ENCODE results near the gene UPK1A.
"Not testable (repeated sequence)": the region's sequence is repeated elsewhere in the genome, so short reads cannot be mapped to it uniquely, and the experiment has no call there.

UPK1A gene

DNA sequence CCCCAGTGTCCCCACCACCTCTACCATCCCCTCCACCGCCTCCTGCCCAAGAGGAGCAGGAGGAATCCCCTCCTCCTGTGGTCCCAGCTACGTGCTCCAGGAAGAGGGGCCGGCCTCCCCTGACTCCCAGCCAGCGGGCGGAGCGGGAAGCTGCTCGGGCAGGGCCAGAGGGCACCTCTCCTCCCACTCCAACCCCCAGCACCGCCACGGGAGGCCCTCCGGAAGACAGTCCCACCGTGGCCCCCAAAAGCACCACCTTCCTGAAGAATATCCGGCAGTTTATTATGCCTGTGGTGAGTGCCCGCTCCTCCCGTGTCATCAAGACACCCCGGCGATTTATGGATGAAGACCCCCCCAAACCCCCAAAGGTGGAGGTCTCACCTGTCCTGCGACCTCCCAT is 54.3 kb downstream of the UPK1A start:
- no peak overlapping the region for H3K4me3 Mint-ChIP-seq
- peaks cover 72% of the 10 kb centered on the region for H3K36me3 Mint-ChIP-seq (ENCODE audit: low read depth)
- H3K27me3 Mint-ChIP-seq, result peaks cover 1% of the 10 kb centered on the region
- no peaks in the 10 kb centered on the region for H3K9me3 Mint-ChIP-seq
- peak overlapping the region; percentile 24 for H3K27ac Mint-ChIP-seq
- peaks cover 42% of the 10 kb centered on the region for H3K4me1 Mint-ChIP-seq (ENCODE audit: low read depth)
- intact Hi-C loops (cut with micrococcal nuclease), result no loop called here

DNA sequence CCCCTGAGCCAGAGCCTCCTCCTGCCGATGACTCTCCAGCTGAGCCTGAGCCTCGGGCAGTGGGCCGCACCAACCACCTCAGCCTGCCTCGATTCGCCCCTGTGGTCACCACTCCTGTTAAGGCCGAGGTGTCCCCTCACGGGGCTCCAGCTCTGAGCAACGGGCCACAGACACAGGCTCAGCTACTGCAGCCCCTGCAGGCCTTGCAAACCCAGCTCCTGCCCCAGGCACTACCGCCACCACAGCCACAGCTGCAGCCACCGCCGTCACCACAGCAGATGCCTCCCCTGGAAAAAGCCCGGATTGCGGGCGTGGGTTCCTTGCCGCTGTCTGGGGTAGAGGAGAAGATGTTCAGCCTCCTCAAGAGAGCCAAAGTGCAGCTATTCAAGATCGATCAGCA is 55.1 kb downstream of the UPK1A start:
- H3K4me3 Mint-ChIP-seq, result no peak overlapping the region
- H3K9me3 Mint-ChIP-seq, result no peaks in the 10 kb centered on the region
- H3K36me3 Mint-ChIP-seq (ENCODE audit: low read depth), result peaks cover 77% of the 10 kb centered on the region
- intact Hi-C loops (cut with micrococcal nuclease), result no loop called here
- H3K27ac Mint-ChIP-seq, result peak overlapping the region; percentile 24
- no peaks in the 10 kb centered on the region for H3K27me3 Mint-ChIP-seq
- H3K4me1 Mint-ChIP-seq (ENCODE audit: low read depth), result peaks cover 35% of the 10 kb centered on the region

DNA sequence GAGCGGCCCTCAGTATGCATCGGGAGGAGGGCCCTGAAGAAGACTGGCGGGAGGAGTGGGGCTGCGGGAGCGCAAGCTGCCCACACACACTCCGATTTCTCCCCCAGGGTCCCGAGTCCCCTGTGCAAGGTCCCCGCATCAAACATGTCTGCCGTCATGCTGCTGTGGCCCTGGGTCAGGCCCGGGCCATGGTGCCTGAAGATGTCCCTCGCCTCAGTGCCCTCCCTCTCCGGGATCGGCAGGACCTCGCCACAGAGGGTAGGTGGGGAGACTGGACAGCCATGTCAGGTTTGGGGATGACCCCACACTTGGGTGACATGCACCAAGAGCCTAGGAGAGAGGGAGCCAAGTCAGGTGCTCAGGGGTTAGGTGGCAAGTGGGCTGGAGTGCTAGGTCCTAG is 56.1 kb downstream of the UPK1A start:
- peaks cover 30% of the 10 kb centered on the region for H3K4me1 Mint-ChIP-seq (ENCODE audit: low read depth)
- no peak overlapping the region for H3K4me3 Mint-ChIP-seq
- no peaks in the 10 kb centered on the region for H3K27me3 Mint-ChIP-seq
- intact Hi-C loops (cut with micrococcal nuclease), result no loop called here
- H3K36me3 Mint-ChIP-seq (ENCODE audit: low read depth), result peaks cover 83% of the 10 kb centered on the region
- H3K9me3 Mint-ChIP-seq, result no peaks in the 10 kb centered on the region
- no peak overlapping the region for H3K27ac Mint-ChIP-seq

DNA sequence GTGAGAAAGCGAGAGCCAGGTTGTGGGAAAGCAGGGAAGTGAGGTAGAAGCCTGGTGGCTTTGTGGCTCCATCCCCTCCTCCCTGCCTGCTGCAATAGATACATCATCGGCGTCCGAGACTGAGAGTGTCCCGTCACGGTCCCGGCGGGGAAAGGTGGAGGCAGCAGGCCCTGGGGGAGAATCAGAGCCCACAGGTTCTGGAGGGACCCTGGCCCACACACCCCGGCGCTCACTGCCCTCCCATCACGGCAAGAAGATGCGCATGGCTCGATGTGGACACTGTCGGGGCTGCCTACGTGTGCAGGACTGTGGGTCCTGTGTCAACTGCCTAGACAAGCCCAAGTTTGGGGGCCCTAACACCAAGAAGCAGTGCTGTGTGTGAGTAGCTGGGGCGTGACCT is 56.6 kb downstream of the UPK1A start:
- Mint-ChIP-seq H3K27me3 (no peaks in the 10 kb centered on the region), H3K27ac (no peak overlapping the region), H3K4me3 (no peak overlapping the region), H3K9me3 (no peaks in the 10 kb centered on the region), H3K4me1 (ENCODE audit: low read depth) (peaks cover 30% of the 10 kb centered on the region), H3K36me3 (ENCODE audit: low read depth) (peaks cover 87% of the 10 kb centered on the region)
- intact Hi-C loops (cut with micrococcal nuclease), result no loop called here

DNA sequence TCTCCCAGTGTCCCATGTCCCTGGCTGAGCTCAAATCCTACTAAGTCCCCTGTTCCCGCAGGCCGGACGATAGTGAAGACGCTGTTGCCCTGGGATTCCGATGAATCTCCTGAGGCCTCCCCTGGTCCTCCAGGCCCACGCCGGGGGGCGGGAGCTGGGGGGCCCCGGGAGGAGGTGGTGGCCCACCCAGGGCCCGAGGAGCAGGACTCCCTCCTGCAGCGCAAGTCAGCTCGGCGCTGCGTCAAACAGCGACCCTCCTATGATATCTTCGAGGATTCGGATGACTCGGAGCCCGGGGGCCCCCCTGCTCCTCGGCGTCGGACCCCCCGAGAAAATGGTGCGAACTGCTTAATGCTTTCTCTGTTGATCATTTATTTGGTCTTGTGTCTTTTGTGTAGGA is 57.4 kb downstream of the UPK1A start:
- Mint-ChIP-seq H3K4me1 (ENCODE audit: low read depth) (peaks cover 30% of the 10 kb centered on the region), H3K27ac (no peak overlapping the region), H3K4me3 (no peak overlapping the region), H3K36me3 (ENCODE audit: low read depth) (peaks cover 95% of the 10 kb centered on the region), H3K27me3 (no peaks in the 10 kb centered on the region), H3K9me3 (no peaks in the 10 kb centered on the region)
- intact Hi-C loops (cut with micrococcal nuclease), result no loop called here

DNA sequence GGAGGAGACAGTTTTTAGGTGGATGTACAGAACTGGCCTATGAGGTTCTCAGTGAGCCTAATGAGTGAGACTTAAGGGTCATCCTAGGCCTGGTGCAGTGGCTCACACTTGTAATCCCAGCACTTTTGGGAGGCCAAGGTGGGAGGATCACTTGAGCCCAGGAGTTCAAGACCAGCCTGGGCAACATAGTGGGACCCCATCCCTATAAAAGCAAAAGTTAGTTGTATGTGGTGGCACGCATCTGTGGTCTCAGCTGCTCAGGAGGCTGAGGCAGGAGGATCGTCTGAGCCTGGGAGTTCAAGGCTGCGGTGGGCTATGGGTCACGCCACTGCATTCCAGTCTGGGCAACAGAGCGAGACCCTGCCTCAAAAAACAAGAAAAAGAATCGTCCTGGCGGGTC is 57.8 kb downstream of the UPK1A start:
- H3K4me1 Mint-ChIP-seq (ENCODE audit: low read depth), result peaks cover 25% of the 10 kb centered on the region
- H3K4me3 Mint-ChIP-seq; H3K9me3 Mint-ChIP-seq; H3K27ac Mint-ChIP-seq; H3K27me3 Mint-ChIP-seq; intact Hi-C loops (cut with micrococcal nuclease): not testable (repeated sequence)
- H3K36me3 Mint-ChIP-seq (ENCODE audit: low read depth), result peaks cover 100% of the 10 kb centered on the region

DNA sequence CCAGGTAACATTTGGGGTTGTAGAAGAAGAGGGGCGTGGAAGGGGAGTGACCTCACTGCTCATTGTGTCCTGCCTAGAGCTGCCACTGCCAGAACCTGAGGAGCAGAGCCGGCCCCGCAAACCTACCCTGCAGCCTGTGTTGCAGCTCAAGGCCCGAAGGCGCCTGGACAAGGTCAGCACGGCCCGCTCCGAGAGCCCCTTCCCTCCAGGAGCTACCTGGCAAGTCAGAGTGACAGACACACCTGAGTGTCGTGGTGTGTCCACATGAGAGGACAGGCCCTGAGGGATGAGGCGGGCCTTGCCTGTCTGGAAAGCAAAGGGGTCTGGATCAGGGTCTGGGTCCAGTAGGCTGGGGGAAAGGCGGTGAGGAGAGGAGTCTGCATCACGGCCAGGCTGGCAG is 58.2 kb downstream of the UPK1A start:
- Mint-ChIP-seq H3K36me3 (ENCODE audit: low read depth) (peaks cover 100% of the 10 kb centered on the region), H3K9me3 (no peaks in the 10 kb centered on the region), H3K27ac (no peak overlapping the region), H3K4me3 (no peak overlapping the region), H3K4me1 (ENCODE audit: low read depth) (peaks cover 21% of the 10 kb centered on the region), H3K27me3 (no peaks in the 10 kb centered on the region)
- intact Hi-C loops (cut with micrococcal nuclease), result no loop called here

DNA sequence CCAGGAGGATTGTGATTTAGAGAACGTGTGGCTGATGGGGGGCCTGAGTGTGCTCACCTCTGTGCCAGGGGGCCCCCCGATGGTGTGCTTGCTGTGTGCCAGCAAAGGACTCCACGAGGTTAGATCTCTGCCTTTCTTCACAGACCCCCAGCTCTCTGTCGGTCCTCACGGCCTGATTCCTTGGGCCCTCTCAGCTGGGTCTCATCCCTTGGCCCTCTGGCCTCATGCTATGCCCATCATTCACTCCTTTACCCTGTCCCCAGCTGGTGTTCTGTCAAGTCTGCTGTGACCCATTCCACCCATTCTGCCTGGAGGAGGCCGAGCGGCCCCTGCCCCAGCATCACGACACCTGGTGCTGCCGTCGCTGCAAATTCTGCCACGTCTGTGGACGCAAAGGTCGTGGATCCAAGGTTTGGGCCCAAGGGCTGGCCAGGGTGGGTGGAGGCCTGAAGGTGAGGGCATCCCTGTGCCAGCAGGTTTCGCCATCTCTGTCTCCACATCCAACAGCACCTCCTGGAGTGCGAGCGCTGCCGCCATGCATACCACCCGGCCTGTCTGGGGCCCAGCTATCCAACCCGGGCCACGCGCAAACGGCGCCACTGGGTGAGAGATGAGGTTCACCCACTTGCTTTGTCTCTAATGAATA is 59.0 kb downstream of the UPK1A start:
- no peaks in the 10 kb centered on the region for H3K27me3 Mint-ChIP-seq
- H3K9me3 Mint-ChIP-seq, result no peaks in the 10 kb centered on the region
- no peak overlapping the region for H3K27ac Mint-ChIP-seq
- H3K4me1 Mint-ChIP-seq (ENCODE audit: low read depth), result peaks cover 15% of the 10 kb centered on the region
- peaks cover 100% of the 10 kb centered on the region for H3K36me3 Mint-ChIP-seq (ENCODE audit: low read depth)
- intact Hi-C loops (cut with micrococcal nuclease), result no loop called here
- H3K4me3 Mint-ChIP-seq, result no peak overlapping the region

DNA sequence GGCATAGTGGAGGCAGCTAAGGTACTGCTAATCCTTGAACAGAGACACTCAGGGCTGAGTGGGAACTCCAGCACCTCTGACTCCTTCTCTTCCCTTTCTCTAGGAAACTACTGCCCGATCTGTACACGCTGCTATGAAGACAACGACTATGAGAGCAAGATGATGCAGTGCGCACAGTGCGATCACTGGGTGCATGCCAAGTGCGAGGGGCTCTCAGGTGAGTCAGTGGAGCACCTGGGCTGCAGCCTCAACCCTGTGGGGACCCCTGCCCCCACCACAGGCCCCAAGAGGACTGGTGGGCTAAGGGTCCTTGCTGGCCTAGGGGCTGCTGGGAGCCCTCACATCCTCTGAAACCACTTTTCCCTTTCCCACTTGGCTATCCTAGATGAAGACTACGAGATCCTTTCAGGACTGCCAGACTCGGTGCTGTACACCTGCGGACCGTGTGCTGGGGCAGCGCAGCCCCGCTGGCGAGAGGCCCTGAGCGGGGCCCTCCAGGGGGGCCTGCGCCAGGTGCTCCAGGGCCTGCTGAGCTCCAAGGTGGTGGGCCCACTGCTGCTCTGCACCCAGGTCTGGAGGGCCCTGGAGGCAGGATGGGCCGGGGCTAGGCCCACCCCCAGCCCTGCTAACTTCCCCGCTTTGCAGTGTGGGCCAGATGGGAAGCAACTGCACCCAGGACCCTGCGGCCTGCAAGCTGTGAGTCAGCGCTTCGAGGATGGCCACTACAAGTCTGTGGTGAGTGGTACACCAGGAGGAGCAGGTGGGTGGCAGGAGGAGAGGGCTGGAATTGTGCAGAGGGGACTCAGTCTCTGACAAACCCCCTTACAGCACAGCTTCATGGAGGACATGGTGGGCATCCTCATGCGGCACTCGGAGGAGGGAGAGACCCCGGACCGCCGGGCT is 61.0 kb downstream of the UPK1A start:
- Mint-ChIP-seq H3K27me3 (no peaks in the 10 kb centered on the region), H3K9me3 (no peaks in the 10 kb centered on the region), H3K4me3 (no peak overlapping the region), H3K27ac (no peak overlapping the region), H3K4me1 (ENCODE audit: low read depth) (no peaks in the 10 kb centered on the region), H3K36me3 (ENCODE audit: low read depth) (peaks cover 100% of the 10 kb centered on the region)
- intact Hi-C loops (cut with micrococcal nuclease), result no loop called here
